ENCODE data around the gene CFAP53.

CFAP53 gene

DNA sequence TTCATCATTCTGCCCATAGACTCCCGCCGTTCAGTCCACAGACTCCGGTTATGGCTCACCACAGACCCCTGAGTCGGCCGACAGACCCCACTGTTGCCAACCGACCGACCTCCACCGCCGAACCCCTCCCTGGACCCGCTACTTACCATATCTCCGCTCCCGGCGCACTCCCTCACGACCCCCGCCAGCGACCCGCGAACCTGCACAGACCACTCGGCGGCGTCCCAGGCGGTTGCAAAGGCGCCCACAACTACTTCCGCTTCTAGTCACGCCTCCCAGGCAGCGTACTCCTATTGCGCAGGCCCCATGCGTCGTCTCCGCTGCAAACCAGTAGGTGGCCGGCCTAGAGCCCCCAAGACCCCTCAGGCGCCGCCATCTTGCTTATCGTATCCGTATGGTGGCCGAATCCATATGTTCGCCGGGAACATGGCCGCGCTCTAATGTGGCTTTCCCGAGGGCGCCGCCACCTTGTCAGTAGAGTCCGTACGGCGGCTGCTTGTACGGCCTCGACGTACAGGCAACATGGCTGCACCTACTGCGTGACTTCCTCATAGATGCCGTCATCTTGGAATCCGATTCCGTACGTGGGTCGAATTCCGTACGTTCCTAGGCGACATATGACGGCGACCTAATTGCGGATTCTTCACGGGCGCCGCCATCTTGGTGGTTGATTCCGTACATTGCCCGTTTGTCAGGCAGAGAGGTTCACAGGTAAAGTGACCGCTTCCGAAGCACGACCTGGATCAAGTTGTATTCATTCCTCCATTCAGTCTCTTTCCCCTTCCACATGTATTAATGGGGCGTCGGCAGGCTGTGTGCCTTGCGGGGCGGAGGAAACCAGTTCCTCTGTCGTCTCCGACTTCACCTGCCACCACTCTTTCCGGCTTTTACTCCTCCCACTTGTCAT lies 21.4 kb upstream of the CFAP53 start, which contains the start of gene CXXC1:
CXXC1 (minus strand) TSS at position 252 of the 907 bp plus-strand sequence; CDS start at position 149, 103 bp downstream.
- peak; percentile 93 to 96 for ATAC-seq

- ATAC-seq: no peak
These were observed 20.7 kb upstream of the CFAP53 start for GRCh38 chr18:50287028-50287440.

DNA sequence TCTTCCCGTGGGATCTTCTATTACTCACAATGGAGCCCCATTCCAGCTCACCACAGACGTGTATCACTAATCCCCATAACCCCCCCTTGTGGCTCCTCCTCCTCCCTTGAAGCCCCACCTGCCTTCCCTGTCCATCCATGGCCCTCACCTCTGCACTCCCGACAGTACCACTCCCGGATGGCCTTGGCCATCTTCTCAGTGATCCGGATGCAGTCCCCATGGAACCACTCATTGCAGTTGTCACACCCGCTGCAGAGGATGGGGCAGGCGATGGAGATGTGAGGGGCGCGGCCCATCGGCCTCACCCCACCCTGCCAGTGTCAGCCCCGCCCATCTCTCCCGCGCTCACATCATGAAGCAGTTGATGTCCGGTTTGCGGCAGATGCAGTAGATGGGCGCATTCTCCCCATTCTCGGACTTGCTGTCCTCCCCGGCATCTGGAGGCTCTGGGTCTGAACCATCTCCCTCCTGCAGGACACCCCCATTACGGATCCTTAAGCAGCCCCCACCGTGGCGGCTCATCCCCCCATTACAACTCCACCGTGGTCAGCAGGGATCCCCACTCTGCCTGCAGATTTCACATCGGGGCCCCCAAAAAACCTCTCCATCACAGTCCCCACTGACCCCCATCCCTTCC lies 20.2 kb upstream of the CFAP53 start:
- no peak for ATAC-seq

DNA sequence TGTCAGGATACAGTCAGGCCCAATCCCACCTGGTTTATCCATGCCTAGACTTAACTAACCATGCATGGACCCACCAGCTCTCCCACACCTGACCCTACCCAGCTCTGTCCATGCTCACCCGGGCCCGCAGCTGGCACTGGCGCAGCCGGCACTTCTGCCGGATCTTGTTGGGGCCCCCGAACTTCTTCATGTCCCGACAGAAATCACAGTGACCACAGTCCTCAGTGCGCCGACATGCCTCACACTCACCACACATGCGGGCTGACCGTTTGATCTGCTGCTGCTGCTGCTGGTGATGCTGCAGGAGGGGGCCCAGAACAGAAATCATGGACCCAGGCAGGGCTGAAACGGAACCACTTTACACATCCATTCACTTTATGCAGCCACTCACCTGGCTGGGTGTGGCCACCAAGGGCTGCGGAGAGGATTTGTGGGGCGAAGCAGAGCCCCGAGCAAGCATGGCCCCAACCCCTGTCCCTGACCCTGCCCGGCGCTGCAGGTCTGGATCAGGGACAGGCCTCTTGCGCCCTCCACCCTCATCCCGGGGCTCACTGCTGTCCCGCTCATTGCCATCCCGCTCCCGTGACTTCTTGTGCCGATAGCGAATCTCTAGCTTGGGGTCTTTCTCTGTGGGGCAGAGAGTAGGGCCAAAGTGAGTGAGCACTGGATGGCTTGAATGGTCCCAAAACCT lies 19.5 kb upstream of the CFAP53 start:
- no peak for ATAC-seq

DNA sequence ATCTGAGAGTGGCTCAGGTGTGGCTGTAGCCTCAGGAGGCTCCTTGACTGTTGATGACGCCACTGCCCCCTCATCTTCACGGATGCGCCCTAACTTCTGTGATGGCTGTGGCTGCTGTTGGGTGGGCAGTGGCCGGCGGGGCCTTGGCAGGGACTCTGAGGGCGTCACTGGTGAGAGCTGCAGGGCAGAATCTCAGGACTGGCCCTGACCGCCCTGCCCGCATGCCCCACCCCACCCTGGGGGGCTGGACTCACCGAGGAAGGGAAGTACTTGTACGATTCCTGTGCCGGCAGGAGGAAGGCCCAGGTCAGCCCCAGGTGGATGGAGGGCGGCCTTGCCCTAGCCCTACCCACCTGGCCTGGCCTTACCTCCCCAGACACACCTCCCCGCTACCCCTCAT lies 18.8 kb upstream of the CFAP53 start:
- no peak for ATAC-seq

DNA sequence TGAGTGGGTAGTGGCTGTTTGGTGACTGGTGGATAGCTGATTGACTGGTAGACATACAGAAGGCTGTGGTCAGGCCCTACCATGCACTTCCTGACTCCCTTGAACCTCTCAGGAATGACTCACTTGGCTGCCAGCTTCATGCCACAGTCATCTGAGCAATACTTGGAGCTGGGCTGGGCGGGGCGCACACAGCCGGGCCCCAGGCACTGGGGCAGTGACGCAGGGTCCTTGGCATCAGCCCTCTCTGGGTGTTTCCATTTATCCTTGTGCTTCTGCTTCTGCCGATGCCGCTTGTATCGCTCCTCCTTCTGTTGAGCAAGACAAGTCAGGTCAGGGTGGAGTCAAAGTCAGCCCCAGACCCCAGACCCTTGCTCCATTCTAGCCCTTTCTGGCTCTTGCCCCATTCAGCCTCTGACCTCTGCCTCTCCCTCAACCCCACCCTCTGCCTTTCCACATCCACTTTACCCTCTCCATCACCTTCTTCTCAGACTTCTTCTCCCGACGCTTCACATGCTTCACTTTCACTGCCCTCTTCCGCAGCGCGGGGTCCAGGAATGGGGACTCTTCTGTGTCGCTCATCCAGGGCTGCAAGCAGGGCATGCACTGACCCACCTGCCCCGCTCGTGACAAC lies 18.1 kb upstream of the CFAP53 start:
- ATAC-seq: no peak

DNA sequence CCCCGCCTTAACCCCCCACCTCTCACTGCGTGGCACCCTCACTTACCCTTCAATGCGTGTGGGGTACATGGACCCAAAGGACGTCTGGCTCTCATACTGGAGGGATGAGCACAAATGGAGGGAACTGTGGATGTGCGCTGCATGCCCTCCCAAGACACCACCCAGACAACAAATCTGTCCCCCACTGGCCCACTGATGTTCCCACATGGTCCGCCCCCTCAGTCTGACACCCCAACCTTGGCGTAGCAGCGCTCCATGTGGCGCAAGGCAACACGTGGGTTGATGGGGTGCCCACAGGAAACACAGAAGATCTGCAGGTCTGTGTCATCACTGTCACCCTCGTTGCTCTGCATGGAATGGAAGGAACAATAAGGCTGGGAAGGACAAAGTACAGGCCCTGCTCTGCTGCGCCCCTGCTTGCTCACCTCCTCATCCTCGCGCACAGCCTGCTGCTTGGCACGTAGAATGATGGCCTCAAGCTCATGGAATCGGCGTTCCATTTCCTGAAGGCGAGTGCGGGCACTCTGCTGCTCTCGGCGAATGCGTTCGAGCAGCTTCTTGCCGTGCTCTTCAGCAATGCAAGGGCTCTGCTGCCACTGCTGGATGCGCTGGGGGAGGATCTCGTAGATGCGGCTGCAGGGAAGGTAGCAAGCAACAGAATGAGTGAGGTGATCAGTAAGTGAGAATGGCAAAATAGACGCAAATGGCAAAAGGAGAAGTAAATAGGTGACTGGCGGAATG lies 17.3 kb upstream of the CFAP53 start:
- ATAC-seq: no peak

GRCh38 chr18:50282521-50283335 lies 16.4 kb upstream of the CFAP53 start:
- no peak for ATAC-seq

- ATAC-seq: no peak
These were observed 15.8 kb upstream of the CFAP53 start for GRCh38 chr18:50281972-50282520.

GRCh38 chr18:50281295-50281971 lies 15.1 kb upstream of the CFAP53 start, which contains the start of gene MBD1:
TSS of gene MBD1 (minus strand) at chr18:50281523. CDS start at chr18:50279992, 1,531 bp downstream.
- ATAC-seq: peak; percentile 92 to 94

- no peak for ATAC-seq
These were observed 14.5 kb upstream of the CFAP53 start for GRCh38 chr18:50280707-50281294.

DNA sequence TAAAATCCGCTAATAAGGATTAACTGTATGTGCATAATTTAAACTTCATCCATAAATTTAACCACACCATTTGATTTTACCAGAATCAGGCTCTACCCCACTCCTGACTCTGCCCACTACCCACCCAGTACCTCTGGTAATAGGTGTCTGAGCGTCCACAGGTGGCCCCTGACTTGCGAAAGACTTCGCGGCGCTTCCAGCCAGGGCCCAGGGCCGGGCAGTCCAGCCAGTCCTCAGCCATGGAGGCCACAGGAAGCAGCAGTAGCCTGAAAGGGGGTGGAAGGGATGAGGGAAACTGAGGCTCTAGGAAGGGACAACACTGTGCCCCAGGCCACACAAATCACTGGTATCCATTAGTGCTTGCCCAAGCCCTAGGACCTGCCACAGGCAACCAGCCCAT lies 13.5 kb upstream of the CFAP53 start:
- no peak for ATAC-seq

DNA sequence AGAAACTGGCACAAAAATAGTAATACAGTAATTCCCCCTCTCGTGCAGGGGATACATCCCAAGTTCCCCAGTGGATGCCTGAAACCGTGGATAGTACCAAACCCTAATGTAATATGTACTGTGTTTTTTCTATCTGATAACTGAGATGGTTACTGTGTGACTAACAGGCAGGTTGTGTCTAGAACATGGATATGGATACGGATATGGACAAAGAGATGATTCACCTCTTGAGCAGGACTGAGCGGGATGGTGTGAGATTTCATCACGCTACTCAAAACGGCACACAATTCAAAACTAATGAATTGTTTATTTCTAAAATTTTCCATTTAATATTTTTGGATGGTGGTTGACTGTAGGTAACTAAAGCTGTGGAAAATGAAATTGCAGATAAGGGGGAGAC lies 11.6 kb upstream of the CFAP53 start:
- ATAC-seq: no peak

DNA sequence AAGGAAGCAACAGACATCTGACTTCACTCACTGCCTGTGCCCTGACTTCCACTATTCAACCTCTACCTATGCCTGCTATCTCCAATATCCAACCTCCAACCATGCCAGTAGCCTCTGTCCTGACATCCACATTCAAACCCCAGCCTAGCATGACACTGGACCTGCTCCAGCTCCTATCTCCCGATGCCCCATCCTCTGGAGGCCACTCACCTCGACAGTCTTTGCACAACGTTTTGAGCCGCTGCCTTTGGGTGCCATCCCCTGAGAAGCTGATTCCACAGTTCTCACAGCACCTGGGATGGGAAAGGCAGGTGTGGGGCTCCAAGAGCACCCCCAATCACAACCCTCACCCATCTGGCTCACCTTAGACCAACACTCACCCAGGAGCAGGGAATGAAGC lies 10.2 kb upstream of the CFAP53 start:
- no peak for ATAC-seq

- ATAC-seq: no peak
These were observed 9.3 kb upstream of the CFAP53 start for GRCh38 chr18:50275503-50276036.

DNA sequence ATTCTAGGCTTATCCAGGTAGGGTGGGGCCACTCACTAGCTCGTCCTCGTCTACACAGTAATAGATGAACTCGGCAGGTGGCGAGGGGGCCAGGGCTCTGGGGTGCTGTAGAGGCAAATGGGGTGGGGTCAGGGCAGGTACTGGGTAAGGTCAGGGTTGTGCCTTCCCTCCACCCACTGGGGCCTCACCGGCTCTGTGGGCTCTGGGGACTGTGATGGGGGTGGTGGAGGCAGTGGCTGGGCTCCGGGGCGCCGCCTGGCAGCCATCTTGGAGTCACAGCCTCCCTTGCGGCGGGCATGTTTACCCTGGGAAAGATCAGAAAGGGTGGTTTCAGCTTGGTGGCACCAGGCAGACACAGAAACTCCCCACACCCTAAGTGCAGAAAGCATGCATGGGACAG lies 8.6 kb upstream of the CFAP53 start:
- no peak for ATAC-seq

DNA sequence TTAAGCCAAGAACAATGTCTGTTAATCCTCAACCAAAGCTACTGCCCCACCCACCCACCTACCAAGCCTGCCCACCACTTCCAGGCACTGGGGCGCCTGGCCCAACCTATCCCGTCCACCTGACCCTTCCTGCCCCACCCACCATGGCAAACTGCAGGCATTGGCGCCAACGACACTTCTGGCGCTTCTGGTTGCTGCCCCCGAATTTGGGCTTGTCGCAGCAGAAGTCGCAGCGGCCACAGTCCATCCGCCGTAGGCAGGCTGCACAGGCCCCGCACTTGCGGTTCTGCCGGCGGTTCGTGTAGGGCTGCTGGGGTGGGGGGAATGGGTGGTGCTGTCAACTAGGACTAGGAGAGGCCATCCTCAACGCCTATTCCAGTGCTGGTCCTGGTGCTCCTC lies 7.7 kb upstream of the CFAP53 start:
- ATAC-seq: no peak

DNA sequence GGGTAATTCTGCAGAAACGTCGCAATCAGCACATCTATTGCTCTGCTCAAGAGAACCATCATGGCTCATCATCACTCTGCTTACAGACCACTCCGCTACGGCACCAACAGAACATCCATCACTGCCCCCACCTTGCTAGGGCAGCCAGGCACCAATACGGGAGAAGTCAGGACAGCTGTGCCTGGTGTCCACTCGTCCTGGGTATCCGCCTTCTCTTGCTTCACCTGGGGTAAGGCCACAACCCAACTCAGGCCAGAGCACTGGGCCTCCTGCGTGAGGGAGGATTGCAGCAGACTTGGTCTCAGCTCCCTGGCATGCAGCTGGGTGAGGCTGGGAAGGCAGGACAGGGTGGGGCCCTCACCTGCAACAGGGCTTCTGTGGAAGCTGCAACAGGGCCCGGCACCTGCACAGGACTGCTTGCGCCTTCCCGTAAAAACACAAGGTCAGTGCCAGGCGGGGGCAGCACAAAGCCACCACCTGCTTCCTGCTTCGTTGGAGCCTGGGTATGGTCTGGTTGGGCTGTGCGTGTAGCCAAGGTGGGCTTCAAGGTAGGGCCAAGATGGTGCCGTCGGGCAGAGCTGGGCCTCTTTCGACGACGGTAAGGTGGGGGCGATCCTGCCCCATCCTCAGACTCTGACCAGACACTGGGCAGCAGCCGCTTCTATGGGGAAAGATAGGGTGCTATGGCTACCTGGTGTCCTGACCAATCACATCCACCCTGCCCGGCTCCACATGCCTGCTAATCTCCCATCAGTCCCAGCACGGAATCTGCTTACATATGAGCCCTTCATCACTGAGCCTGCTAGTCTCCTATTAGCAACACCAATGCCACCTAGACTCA lies 7.1 kb upstream of the CFAP53 start:
- no peak for ATAC-seq

DNA sequence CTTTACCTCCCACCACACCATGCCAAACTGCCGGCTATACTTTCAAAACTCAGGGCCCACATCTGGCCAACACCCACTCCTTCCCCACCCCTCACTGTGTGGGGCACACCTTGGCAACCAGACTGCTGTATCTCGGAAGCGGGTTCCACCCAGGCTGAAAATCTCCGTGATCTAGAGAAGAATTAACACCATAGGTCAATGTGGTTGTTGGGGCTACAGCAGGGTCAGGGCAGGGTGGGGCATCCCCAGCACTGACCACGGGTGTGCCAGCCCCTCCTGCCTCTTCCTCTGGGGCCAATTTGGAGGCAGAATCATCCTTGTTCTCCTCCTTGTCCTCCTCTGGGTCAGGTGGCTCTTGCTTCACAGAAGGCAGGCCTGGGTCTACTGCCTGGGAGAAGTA lies 6.3 kb upstream of the CFAP53 start:
- ATAC-seq: no peak

Data from activated CD4-positive, CD25-positive, alpha-beta regulatory T cell treated with anti-CD3 and anti-CD28 coated beads, Interleukin-2, amount 50 U/mL, for 24 hours (primary cell).